HepG2 (cell line): Measurements from ENCODE around the gene SRRM2. TPM values are rescaled to one million over a fixed set of nuclear protein-coding genes. Genes with fewer than 3 reads are reported as not detected.

Experiments used
- ATAC-seq: fragments of 200-7000 bp; cut with Tn5 transposase; 3 replicates; pipeline ENCODE4 v1.9.1; 2020; ENCODE audit warnings: mild to moderate bottlenecking, moderate library complexity
- BruUV-seq: library from RNA; stranded (reverse); fragments of 400-500 nt; replicated peaks from 2 replicates; lab custom pipeline; 2021; lab: Mats Ljungman, UMichigan
- CTCF ChIA-PET: fragments of 300-600 bp; formaldehyde crosslinking; extraction: SDS; loops from one replicate; lab custom pipeline; 2021; ENCODE audit warnings: low total read pairs, inconsistent platforms, low intra/inter-chr PET ratio; lab: Yijun Ruan, JAX
- POLR2A ChIA-PET: fragments of 350-600 bp; sonication (Branson Sonifier 250); formaldehyde crosslinking; loops from one replicate; lab custom pipeline; 2020; ENCODE audit warnings: antibody characterized with exemption, inconsistent platforms; lab: Yijun Ruan, JAX
- DNase-seq: peaks from one replicate; pipeline ENCODE4 v3.0.0-alpha.2; 2015; ENCODE audit warnings: low spot score
- FAIRE-seq: peaks from 3 replicates; lab custom pipeline; 2011; peaks lifted over from hg19 to GRCh38; lab: Jason Lieb, UNC
- H2AFZ ChIP-seq: one replicate; pipeline ENCODE4 v1.6.1; 2011; ENCODE audit warnings: low read length, inconsistent platforms
- H3K27ac ChIP-seq: fragments of 300-600 bp; 3 replicates; pipeline ENCODE4 v1.8.0; 2011; ENCODE audit warnings: mixed run types, mild to moderate bottlenecking, mixed read lengths, low read length, inconsistent platforms; ENCODE audit not compliant: insufficient read depth; ENCODE audit errors: extremely low read length
- H3K27me3 ChIP-seq, 2 experiments: fragments of 200-600 bp in 1 of 2; 2 replicates in 1 of 2; 3 replicates in 1 of 2; pipeline versions ENCODE4 v1.6.0 to v1.8.0; 2011; ENCODE audit warnings: low read length in 2 of 2, mild to moderate bottlenecking in 2 of 2, moderate library complexity in 2 of 2, inconsistent platforms in 1 of 2; ENCODE audit not compliant: insufficient read depth in 2 of 2, control insufficient read depth in 1 of 2
- H3K36me3 ChIP-seq, 2 experiments: fragments of 200-600 bp in 1 of 2; replicated peaks in 1 of 2; 2 replicates in 1 of 2; 3 replicates in 1 of 2; pipeline versions ENCODE4 v1.5.1 to v1.8.0; 2011; ENCODE audit warnings: low read length in 2 of 2, inconsistent platforms in 1 of 2; ENCODE audit not compliant: insufficient read depth in 2 of 2, control insufficient read depth in 1 of 2
- H3K4me1 ChIP-seq: 2 replicates; pipeline ENCODE4 v1.5.1; 2012; ENCODE audit warnings: low read length, inconsistent platforms; ENCODE audit not compliant: insufficient read depth
- H3K4me2 ChIP-seq: 2 replicates; pipeline ENCODE4 v1.6.0; 2011; ENCODE audit warnings: low read depth, low read length, inconsistent platforms
- H3K4me3 ChIP-seq, 3 experiments: fragments of 200-600 bp in 1 of 3; sonication (generic), shearing (Covaris generic) in 1 of 3; replicated peaks in 1 of 3; 2 replicates each; pipeline ENCODE4 v1.5.1; 2011 to 2016; ENCODE audit warnings: low read length in 3 of 3, inconsistent platforms in 2 of 3, low read depth in 2 of 3, mild to moderate bottlenecking in 2 of 3, control low read depth in 1 of 3, mixed read lengths in 1 of 3; ENCODE audit not compliant: insufficient read depth in 1 of 3
- H3K79me2 ChIP-seq: one replicate; pipeline ENCODE4 v1.6.1; 2011; ENCODE audit warnings: low read length, inconsistent platforms; ENCODE audit not compliant: insufficient read depth
- H3K9ac ChIP-seq: 2 replicates; pipeline ENCODE4 v1.6.0; 2011; ENCODE audit warnings: mild to moderate bottlenecking, low read depth, low read length, inconsistent platforms; ENCODE audit not compliant: insufficient read depth
- H3K9me3 ChIP-seq: 2 replicates; pipeline ENCODE4 v1.5.1; 2012; ENCODE audit warnings: mild to moderate bottlenecking, low read length
- H4K20me1 ChIP-seq: 2 replicates; pipeline ENCODE4 v1.6.0; 2011; ENCODE audit warnings: inconsistent platforms, mild to moderate bottlenecking, low read length, moderate library complexity; ENCODE audit not compliant: insufficient read depth
- ASH2L ChIP-seq: fragments of 300-600, 200-600 bp; sonication (generic); IDR thresholded peaks from 2 replicates; pipeline ENCODE4 v1.7.0; 2017; ENCODE audit warnings: low read depth, mild to moderate bottlenecking, moderate library complexity, mixed read lengths, low read length; ENCODE audit not compliant: insufficient read length
- ATF7 ChIP-seq, 2 experiments: fragments of 450-650 bp in 1 of 2; sonication (generic) in 1 of 2; formaldehyde crosslinking in 1 of 2; IDR thresholded peaks; 2 replicates each; pipeline versions ENCODE4 v1.4.0 to v1.6.1; 2016 to 2020; ENCODE audit warnings: antibody characterized with exemption in 1 of 2, mild to moderate bottlenecking in 1 of 2, missing genetic modification reagents in 1 of 2
- FOXA3 ChIP-seq: IDR thresholded peaks from 2 replicates; pipeline ENCODE4 v1.6.1; 2016; ENCODE audit warnings: missing genetic modification reagents, missing compliant biosample characterization
- HCFC1 ChIP-seq: fragments of 150-350 bp; IDR thresholded peaks from 2 replicates; pipeline ENCODE4 v1.6.1; 2014; ENCODE audit warnings: low read depth, low read length
- HOXA7 ChIP-seq: sonication (generic); formaldehyde crosslinking; IDR thresholded peaks from 2 replicates; pipeline ENCODE4 v1.8.1; 2022; ENCODE audit warnings: mild to moderate bottlenecking, missing genetic modification reagents, moderate library complexity
- NPAS2 ChIP-seq: sonication (generic); formaldehyde crosslinking; IDR thresholded peaks from 2 replicates; pipeline ENCODE4 v1.8.0; 2022; ENCODE audit warnings: mild to moderate bottlenecking, missing genetic modification reagents, borderline replicate concordance
- SP5 ChIP-seq: IDR thresholded peaks from 2 replicates; pipeline ENCODE4 v1.6.1; 2016; ENCODE audit warnings: low read depth, borderline replicate concordance
- ZFP41 ChIP-seq: sonication (generic); formaldehyde crosslinking; IDR thresholded peaks from 2 replicates; pipeline ENCODE4 v1.4.0; 2020; ENCODE audit warnings: mild to moderate bottlenecking, missing genetic modification reagents, borderline replicate concordance
- ZKSCAN1 ChIP-seq: fragments of 150-350 bp; IDR thresholded peaks from 2 replicates; pipeline ENCODE4 v1.6.1; 2014; ENCODE audit warnings: low read length
- ZNF333 ChIP-seq: sonication (generic); formaldehyde crosslinking; IDR thresholded peaks from 2 replicates; pipeline ENCODE4 v1.4.0; 2020; ENCODE audit warnings: mild to moderate bottlenecking, missing genetic modification reagents, borderline replicate concordance
- WGBS: methylation state at CpG from one replicate; pipeline ENCODE4 v1.1.6; 2017; ENCODE audit warnings: low lambda C conversion rate; 5-methylcytosine and 5-hydroxymethylcytosine counted together
- in situ Hi-C: cut with HindIII; loops from 2 replicates; pipeline ENCODE4 v1.10.0; 2017; ENCODE audit warnings: low pct_unique_long_range_greater_than_20kb; ENCODE audit not compliant: extremely low pct_ligation_motif_present
- intact Hi-C: fragments of 100-400 bp; cut with micrococcal nuclease; formaldehyde crosslinking; loops from one replicate; pipeline ENCODE4 v1.10.0; 2022; ENCODE audit not compliant: unreplicated experiment
- polyA plus RNA-seq, 8 experiments: library from polyadenylated mRNA; depleted of rRNA in 3 of 8; stranded (reverse) in 7 of 8; unstranded in 1 of 8; fragments of >200 nt; fragmentation: Illumina TruSeq in 4 of 8; extraction: Trizol in 4 of 8; gene quantifications; 2 replicates each; pipeline versions ENCODE4 v1.2.1 to v1.2.3, GENCODE V29; 2011 to 2016; ENCODE audit warnings: low read depth in 4 of 8, missing spikeins in 1 of 8, mixed read lengths in 1 of 8; ENCODE audit not compliant: insufficient read depth in 1 of 8
- total RNA-seq, 5 experiments: library from RNA; depleted of rRNA; stranded (reverse); fragments of >200 nt; fragmentation: Illumina TruSeq; extraction: Trizol; gene quantifications; 2 replicates each; pipeline ENCODE4 v1.2.3, GENCODE V29; 2016; ENCODE audit warnings: low read depth in 1 of 5
- TF ChIP-seq, protein P1 (sequence below): sonication (generic); formaldehyde crosslinking; IDR thresholded peaks from 2 replicates; pipeline ENCODE4 v1.4.0; 2020; ENCODE audit warnings: missing genetic modification reagents, borderline replicate concordance
- TF ChIP-seq, protein P2 (sequence below): sonication (generic); formaldehyde crosslinking; IDR thresholded peaks from 2 replicates; pipeline ENCODE4 v1.4.0; 2020; ENCODE audit warnings: mild to moderate bottlenecking, missing genetic modification reagents
- TF ChIP-seq, protein P3 (sequence below): sonication (generic); formaldehyde crosslinking; IDR thresholded peaks from 2 replicates; pipeline ENCODE4 v1.4.0; 2020; ENCODE audit warnings: missing genetic modification reagents

Gene SRRM2
- total and polyA plus RNA-seq, 2 of the 13 experiments (the other 11 are each of a cell fraction or from before 2014, with no cell fraction given) = 50.4 to 112 TPM

DNA sequence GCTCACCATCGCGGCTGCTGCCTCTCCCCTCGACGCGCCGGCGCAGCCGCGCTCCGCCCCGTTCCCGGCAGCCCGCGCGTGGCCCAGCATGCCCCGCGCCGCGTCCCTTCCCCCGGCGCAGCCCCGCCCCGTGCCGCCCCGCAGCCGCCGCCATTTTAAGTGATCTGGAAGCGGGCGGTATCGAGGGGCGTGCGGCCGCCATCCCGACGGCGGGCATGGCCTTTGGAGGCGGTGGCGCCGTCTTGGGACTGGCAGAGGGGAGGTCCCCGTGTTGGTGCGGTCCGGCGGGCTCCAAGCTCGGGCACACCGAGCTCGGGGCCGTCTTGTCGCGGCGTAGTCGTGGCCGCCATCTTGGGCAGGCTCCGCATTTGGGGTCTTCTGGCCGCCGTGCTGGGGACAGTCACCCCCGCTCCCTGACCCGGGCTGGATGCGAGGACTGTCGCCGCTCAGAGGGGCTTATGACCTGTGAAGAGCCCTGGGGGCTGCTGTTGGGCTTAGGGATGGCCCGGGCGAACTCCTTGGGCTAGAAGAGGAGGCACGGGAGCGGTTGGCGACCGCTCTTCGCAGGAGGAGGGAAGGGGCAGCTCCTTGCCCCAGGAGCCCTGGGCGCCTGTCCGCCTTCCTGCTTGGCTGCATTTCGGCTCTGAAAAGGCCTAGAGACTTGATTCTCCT lies 24.9 kb downstream of the SRRM2 start, which contains the start of gene ELOB:
ELOB (minus strand) TSS at position 50 of the 672 bp plus-strand sequence; CDS start at position 9, 41 bp downstream.
- in situ Hi-C loops = no loop called here
- Histone ChIP-seq H3K27me3 (peaks cover 0 to 2% of the 10 kb centered on the region in 2 experiments; a peak in 3 of 5 replicates), H3K4me3 (peak within 1 kb of the TSS; percentile 83 to 100 (median 98)), H3K79me2 (peaks cover 34% of the 10 kb centered on the region), H4K20me1 (no peaks in the 10 kb centered on the region), H3K9me3 (no peaks in the 10 kb centered on the region), H3K4me1 (peaks cover 25% of the 10 kb centered on the region), H3K9ac (peak within 1 kb of the TSS; percentile 100), H3K36me3 (peaks cover 13 to 23% of the 10 kb centered on the region in 2 experiments; a peak in 4 of 5 replicates), H2AFZ (no peak within 1 kb of the TSS), H3K27ac (peak within 1 kb of the TSS; percentile 95), H3K4me2 (peak within 1 kb of the TSS; percentile 100)
- no peak for FAIRE-seq
- peak; percentile 50 for DNase-seq
- BruUV-seq = TSS peak; percentile 81
- 0% methylated on average over 1 of the region's 70 CpGs for WGBS
- ChIA-PET CTCF (no interaction called here), POLR2A (interaction anchor here (0.6 to 6.1 kb wide), 9 partner anchors 8 to 128 kb away, joined by 3 to 74 read pairs (median 3); partner anchors contain the start of genes FLYWCH2, PRSS33, SRRM2 and ZG16B)
- intact Hi-C loops = no loop called here
- ATAC-seq = peak; percentile 79
- TF ChIP-seq ASH2L = peak; percentile 73
- TF ChIP-seq, protein P1, sequence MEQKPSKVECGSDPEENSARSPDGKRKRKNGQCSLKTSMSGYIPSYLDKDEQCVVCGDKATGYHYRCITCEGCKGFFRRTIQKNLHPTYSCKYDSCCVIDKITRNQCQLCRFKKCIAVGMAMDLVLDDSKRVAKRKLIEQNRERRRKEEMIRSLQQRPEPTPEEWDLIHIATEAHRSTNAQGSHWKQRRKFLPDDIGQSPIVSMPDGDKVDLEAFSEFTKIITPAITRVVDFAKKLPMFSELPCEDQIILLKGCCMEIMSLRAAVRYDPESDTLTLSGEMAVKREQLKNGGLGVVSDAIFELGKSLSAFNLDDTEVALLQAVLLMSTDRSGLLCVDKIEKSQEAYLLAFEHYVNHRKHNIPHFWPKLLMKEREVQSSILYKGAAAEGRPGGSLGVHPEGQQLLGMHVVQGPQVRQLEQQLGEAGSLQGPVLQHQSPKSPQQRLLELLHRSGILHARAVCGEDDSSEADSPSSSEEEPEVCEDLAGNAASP (CRISPR knock-in tag) = no peak
- no peak for TF ChIP-seq ATF7 (IDR thresholded peaks at IDR 0.05)
- TF ChIP-seq ATF7 (CRISPR knock-in tag; IDR thresholded peaks at IDR 0.05) = no peak
- no peak for TF ChIP-seq SP5 (CRISPR knock-in tag)
- TF ChIP-seq, protein P2, sequence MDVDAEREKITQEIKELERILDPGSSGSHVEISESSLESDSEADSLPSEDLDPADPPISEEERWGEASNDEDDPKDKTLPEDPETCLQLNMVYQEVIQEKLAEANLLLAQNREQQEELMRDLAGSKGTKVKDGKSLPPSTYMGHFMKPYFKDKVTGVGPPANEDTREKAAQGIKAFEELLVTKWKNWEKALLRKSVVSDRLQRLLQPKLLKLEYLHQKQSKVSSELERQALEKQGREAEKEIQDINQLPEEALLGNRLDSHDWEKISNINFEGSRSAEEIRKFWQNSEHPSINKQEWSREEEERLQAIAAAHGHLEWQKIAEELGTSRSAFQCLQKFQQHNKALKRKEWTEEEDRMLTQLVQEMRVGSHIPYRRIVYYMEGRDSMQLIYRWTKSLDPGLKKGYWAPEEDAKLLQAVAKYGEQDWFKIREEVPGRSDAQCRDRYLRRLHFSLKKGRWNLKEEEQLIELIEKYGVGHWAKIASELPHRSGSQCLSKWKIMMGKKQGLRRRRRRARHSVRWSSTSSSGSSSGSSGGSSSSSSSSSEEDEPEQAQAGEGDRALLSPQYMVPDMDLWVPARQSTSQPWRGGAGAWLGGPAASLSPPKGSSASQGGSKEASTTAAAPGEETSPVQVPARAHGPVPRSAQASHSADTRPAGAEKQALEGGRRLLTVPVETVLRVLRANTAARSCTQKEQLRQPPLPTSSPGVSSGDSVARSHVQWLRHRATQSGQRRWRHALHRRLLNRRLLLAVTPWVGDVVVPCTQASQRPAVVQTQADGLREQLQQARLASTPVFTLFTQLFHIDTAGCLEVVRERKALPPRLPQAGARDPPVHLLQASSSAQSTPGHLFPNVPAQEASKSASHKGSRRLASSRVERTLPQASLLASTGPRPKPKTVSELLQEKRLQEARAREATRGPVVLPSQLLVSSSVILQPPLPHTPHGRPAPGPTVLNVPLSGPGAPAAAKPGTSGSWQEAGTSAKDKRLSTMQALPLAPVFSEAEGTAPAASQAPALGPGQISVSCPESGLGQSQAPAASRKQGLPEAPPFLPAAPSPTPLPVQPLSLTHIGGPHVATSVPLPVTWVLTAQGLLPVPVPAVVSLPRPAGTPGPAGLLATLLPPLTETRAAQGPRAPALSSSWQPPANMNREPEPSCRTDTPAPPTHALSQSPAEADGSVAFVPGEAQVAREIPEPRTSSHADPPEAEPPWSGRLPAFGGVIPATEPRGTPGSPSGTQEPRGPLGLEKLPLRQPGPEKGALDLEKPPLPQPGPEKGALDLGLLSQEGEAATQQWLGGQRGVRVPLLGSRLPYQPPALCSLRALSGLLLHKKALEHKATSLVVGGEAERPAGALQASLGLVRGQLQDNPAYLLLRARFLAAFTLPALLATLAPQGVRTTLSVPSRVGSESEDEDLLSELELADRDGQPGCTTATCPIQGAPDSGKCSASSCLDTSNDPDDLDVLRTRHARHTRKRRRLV = no peak
- no peak for TF ChIP-seq ZNF333
- TF ChIP-seq ZKSCAN1 = no peak
- peak; percentile 23; the same call in 1 of the 2 replicates for TF ChIP-seq ZFP41 (CRISPR knock-in tag)
- TF ChIP-seq HCFC1 = peak; percentile 37
- TF ChIP-seq, protein P3, sequence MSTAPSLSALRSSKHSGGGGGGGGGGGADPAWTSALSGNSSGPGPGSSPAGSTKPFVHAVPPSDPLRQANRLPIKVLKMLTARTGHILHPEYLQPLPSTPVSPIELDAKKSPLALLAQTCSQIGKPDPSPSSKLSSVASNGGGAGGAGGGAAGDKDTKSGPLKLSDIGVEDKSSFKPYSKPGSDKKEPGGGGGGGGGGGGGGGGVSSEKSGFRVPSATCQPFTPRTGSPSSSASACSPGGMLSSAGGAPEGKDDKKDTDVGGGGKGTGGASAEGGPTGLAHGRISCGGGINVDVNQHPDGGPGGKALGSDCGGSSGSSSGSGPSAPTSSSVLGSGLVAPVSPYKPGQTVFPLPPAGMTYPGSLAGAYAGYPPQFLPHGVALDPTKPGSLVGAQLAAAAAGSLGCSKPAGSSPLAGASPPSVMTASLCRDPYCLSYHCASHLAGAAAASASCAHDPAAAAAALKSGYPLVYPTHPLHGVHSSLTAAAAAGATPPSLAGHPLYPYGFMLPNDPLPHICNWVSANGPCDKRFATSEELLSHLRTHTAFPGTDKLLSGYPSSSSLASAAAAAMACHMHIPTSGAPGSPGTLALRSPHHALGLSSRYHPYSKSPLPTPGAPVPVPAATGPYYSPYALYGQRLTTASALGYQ = no peak
- TF ChIP-seq NPAS2 = no peak
- no peak for TF ChIP-seq FOXA3 (CRISPR knock-in tag)
- TF ChIP-seq HOXA7 (CRISPR knock-in tag) = no peak
